HepG2 (cell line): ENCODE results near the gene RNF213. TPM values are rescaled to one million over a fixed set of nuclear protein-coding genes. Genes with fewer than 3 reads are reported as not detected.

Experiments
- BRCA1 ChIP-seq: sonication (generic); formaldehyde crosslinking; IDR thresholded peaks from 2 replicates; pipeline ENCODE4 v1.4.0; 2020; ENCODE audit warnings: missing genetic modification reagents
- BRD4 ChIP-seq: sonication (generic); formaldehyde crosslinking; IDR thresholded peaks from 2 replicates; pipeline ENCODE4 v1.4.0; 2020; ENCODE audit warnings: missing genetic modification reagents
- E2F5 ChIP-seq: sonication (generic); formaldehyde crosslinking; conservative IDR thresholded peaks from 2 replicates; pipeline ENCODE4 v1.4.0; 2020; ENCODE audit warnings: missing genetic modification reagents
- ESRRA ChIP-seq: sonication (generic); formaldehyde crosslinking; IDR thresholded peaks from 2 replicates; pipeline ENCODE4 v1.5.1; 2020; ENCODE audit warnings: mild to moderate bottlenecking, low read depth, missing genetic modification reagents
- GMEB1 ChIP-seq: sonication (generic); formaldehyde crosslinking; IDR thresholded peaks from 2 replicates; pipeline ENCODE4 v1.5.1; 2020; ENCODE audit warnings: missing genetic modification reagents, mild to moderate bottlenecking, borderline replicate concordance
- HIVEP1 ChIP-seq: sonication (generic); formaldehyde crosslinking; IDR thresholded peaks from 2 replicates; pipeline ENCODE4 v1.4.0; 2020; ENCODE audit warnings: mild to moderate bottlenecking, missing genetic modification reagents
- HNF1A ChIP-seq, 2 experiments: sonication (generic) in 1 of 2; formaldehyde crosslinking in 1 of 2; IDR thresholded peaks; 2 replicates each; pipeline versions ENCODE4 v1.4.0 to v1.6.1; 2016 to 2020; ENCODE audit warnings: borderline replicate concordance in 1 of 2, low read depth in 1 of 2, mild to moderate bottlenecking in 1 of 2, missing genetic modification reagents in 1 of 2
- HOXA7 ChIP-seq: sonication (generic); formaldehyde crosslinking; IDR thresholded peaks from 2 replicates; pipeline ENCODE4 v1.8.1; 2022; ENCODE audit warnings: mild to moderate bottlenecking, missing genetic modification reagents, moderate library complexity
- ISX ChIP-seq: sonication (generic); formaldehyde crosslinking; conservative IDR thresholded peaks from 2 replicates; pipeline ENCODE4 v1.5.0; 2020; ENCODE audit warnings: missing genetic modification reagents
- KAT7 ChIP-seq: IDR thresholded peaks from 2 replicates; pipeline ENCODE4 v1.6.1; 2018; ENCODE audit warnings: borderline replicate concordance, missing compliant biosample characterization
- SMARCC2 ChIP-seq: fragments of 450-650 bp; IDR thresholded peaks from 2 replicates; pipeline ENCODE4 v1.6.1; 2017; ENCODE audit warnings: antibody characterized with exemption, mild to moderate bottlenecking
- SNAI1 ChIP-seq: sonication (generic); formaldehyde crosslinking; IDR thresholded peaks from 2 replicates; pipeline ENCODE4 v1.5.0; 2020; ENCODE audit warnings: mild to moderate bottlenecking, missing genetic modification reagents, borderline replicate concordance
- TCF7 ChIP-seq: sonication (generic); IDR thresholded peaks from 2 replicates; pipeline ENCODE4 v1.6.1; 2016; ENCODE audit warnings: antibody characterized with exemption, low read depth
- ZFY ChIP-seq: sonication (generic); formaldehyde crosslinking; IDR thresholded peaks from 2 replicates; pipeline ENCODE4 v1.4.0; 2020; ENCODE audit warnings: missing genetic modification reagents
- ZNF281 ChIP-seq: sonication (generic); formaldehyde crosslinking; IDR thresholded peaks from 2 replicates; pipeline ENCODE4 v1.4.0; 2020; ENCODE audit warnings: missing genetic modification reagents, borderline replicate concordance
- ZNF496 ChIP-seq: sonication (generic); formaldehyde crosslinking; IDR thresholded peaks from 2 replicates; pipeline ENCODE4 v1.8.1; 2023; ENCODE audit warnings: mild to moderate bottlenecking, moderate library complexity, missing genetic modification reagents; ENCODE audit not compliant: insufficient replicate concordance
- ZNF558 ChIP-seq: sonication (generic); formaldehyde crosslinking; IDR thresholded peaks from 2 replicates; pipeline ENCODE4 v1.9.0; 2022; ENCODE audit warnings: mild to moderate bottlenecking, missing genetic modification reagents, borderline replicate concordance
- ZNF75D ChIP-seq: sonication (generic); formaldehyde crosslinking; IDR thresholded peaks from 2 replicates; pipeline ENCODE4 v1.8.1; 2023; ENCODE audit warnings: missing genetic modification reagents, mild to moderate bottlenecking, borderline replicate concordance
- ZNF839 ChIP-seq: sonication (generic); formaldehyde crosslinking; IDR thresholded peaks from 2 replicates; pipeline ENCODE4 v1.4.0; 2020; ENCODE audit warnings: missing genetic modification reagents, mild to moderate bottlenecking, borderline replicate concordance
- ZSCAN31 ChIP-seq: sonication (generic); formaldehyde crosslinking; IDR thresholded peaks from 2 replicates; pipeline ENCODE4 v1.5.0; 2020; ENCODE audit warnings: low read depth, mild to moderate bottlenecking, missing genetic modification reagents
- polyA plus RNA-seq, 8 experiments: library from polyadenylated mRNA; depleted of rRNA in 3 of 8; stranded (reverse) in 7 of 8; unstranded in 1 of 8; fragments of >200 nt; fragmentation: Illumina TruSeq in 4 of 8; extraction: Trizol in 4 of 8; gene quantifications; 2 replicates each; pipeline versions ENCODE4 v1.2.1 to v1.2.3, GENCODE V29; 2011 to 2016; ENCODE audit warnings: low read depth in 4 of 8, missing spikeins in 1 of 8, mixed read lengths in 1 of 8; ENCODE audit not compliant: insufficient read depth in 1 of 8
- total RNA-seq, 5 experiments: library from RNA; depleted of rRNA; stranded (reverse); fragments of >200 nt; fragmentation: Illumina TruSeq; extraction: Trizol; gene quantifications; 2 replicates each; pipeline ENCODE4 v1.2.3, GENCODE V29; 2016; ENCODE audit warnings: low read depth in 1 of 5

RNF213 gene
- total and polyA plus RNA-seq, 2 of the 13 experiments (the other 11 are each of a cell fraction or from before 2014, with no cell fraction given), result 38.6 to 38.7 TPM

- TF ChIP-seq HNF1A (IDR thresholded peaks at IDR 0.05; ENCODE audit: low read depth), result no peak
- TF ChIP-seq HNF1A (CRISPR knock-in tag; IDR thresholded peaks at IDR 0.05; ENCODE audit: borderline replicate concordance), result no peak
- peak; percentile 56; the same call in 1 of the 2 replicates for TF ChIP-seq BRCA1 (CRISPR knock-in tag)
- TF ChIP-seq ESRRA (CRISPR knock-in tag), result no peak
- TF ChIP-seq ZNF839, result no peak
- TF ChIP-seq ZNF558 (CRISPR knock-in tag), result no peak
- TF ChIP-seq E2F5, result 0 out of 2 replicates have a peak, but pooled peaks have one; percentile 40
- no peak for TF ChIP-seq SMARCC2
- peak; percentile 43; the same call in 1 of the 2 replicates for TF ChIP-seq GMEB1 (CRISPR knock-in tag)
- TF ChIP-seq ZSCAN31 (CRISPR knock-in tag), result no peak
- peak; percentile 63; the same call in 1 of the 2 replicates for TF ChIP-seq KAT7 (CRISPR knock-in tag)
- peak; percentile 38; the same call in 1 of the 2 replicates for TF ChIP-seq ZFY (CRISPR knock-in tag)
- no peak for TF ChIP-seq HOXA7 (CRISPR knock-in tag)
- no peak for TF ChIP-seq ZNF281
- TF ChIP-seq ISX (CRISPR knock-in tag), result no peak
- TF ChIP-seq HIVEP1 (CRISPR knock-in tag), result no peak; the same call in 1 of the 2 replicates
- TF ChIP-seq SNAI1 (CRISPR knock-in tag), result no peak
- TF ChIP-seq TCF7, result no peak
- no peak for TF ChIP-seq ZNF496 (CRISPR knock-in tag)
- TF ChIP-seq BRD4 (CRISPR knock-in tag), result no peak
- no peak for TF ChIP-seq ZNF75D (CRISPR knock-in tag)
Observed at GRCh38 chr17:80426671-80427326, 166.1 kb downstream of the RNF213 start (continued).
